ENCODE data around the gene CLHC1. TPM values are rescaled to one million over a fixed set of nuclear protein-coding genes. Genes with fewer than 3 reads are reported as not detected.

The CLHC1 gene
- total RNA-seq, 4 donors from 2014 or later = 5.6 to 7.7 (median 6.0) TPM

- ATAC-seq (ENCODE audit: low FRiP score) (no peak), DNase-seq (ENCODE audit: low spot score) (no peak)
- TF ChIP-seq CTCF (IDR thresholded peaks at IDR 0.05) = no peak
Measured at GRCh38 chr2:55138014-55138881, 93.8 kb downstream of the CLHC1 start.

GRCh38 chr2:55137024-55137958 lies 94.8 kb downstream of the CLHC1 start:
- ATAC-seq (ENCODE audit: low FRiP score) (no peak), DNase-seq (ENCODE audit: low spot score) (no peak)
- TF ChIP-seq CTCF (IDR thresholded peaks at IDR 0.05) = no peak

- no peak for DNase-seq (ENCODE audit: low spot score)
- no peak for TF ChIP-seq CTCF (IDR thresholded peaks at IDR 0.05)
- no peak for ATAC-seq (ENCODE audit: low FRiP score)
Measured at GRCh38 chr2:55136138-55136541, 96.0 kb downstream of the CLHC1 start.

- ATAC-seq (ENCODE audit: low FRiP score) (no peak), DNase-seq (ENCODE audit: low spot score) (no peak)
- TF ChIP-seq CTCF (IDR thresholded peaks at IDR 0.05) = no peak
Measured at GRCh38 chr2:55135491-55135890, 96.6 kb downstream of the CLHC1 start.

GRCh38 chr2:55134316-55134706 lies 97.8 kb downstream of the CLHC1 start:
- no peak for TF ChIP-seq CTCF (IDR thresholded peaks at IDR 0.05)
- no peak for DNase-seq (ENCODE audit: low spot score)
- ATAC-seq (ENCODE audit: low FRiP score) = no peak

GRCh38 chr2:55133467-55134315 lies 98.4 kb downstream of the CLHC1 start:
- DNase-seq (ENCODE audit: low spot score) (no peak), ATAC-seq (ENCODE audit: low FRiP score) (peak; percentile 85)
- no peak for TF ChIP-seq CTCF (IDR thresholded peaks at IDR 0.05)

Measured in omental fat pad (tissue), 4 donors.